ENCODE results near the gene MAP7D2. TPM values are rescaled to one million over a fixed set of nuclear protein-coding genes. Genes with fewer than 3 reads are reported as not detected.
"Not testable (repeated sequence)": the region's sequence is repeated elsewhere in the genome, so short reads cannot be mapped to it uniquely, and the experiment has no call there.

MAP7D2 gene
- total RNA-seq: under 1 TPM; 0.13 to 0.76 (median 0.53) TPM
- under 1 TPM; 0.11 to 0.23 TPM for polyA plus RNA-seq
- long read RNA-seq, donor 1, partial matches to known transcripts: 0 of 1 reads
- long read RNA-seq, donor 1, other reads (novel, unspliced or antisense): 1 of 1 reads
- long read RNA-seq, donor 2, partial matches to known transcripts: 0 of 5 reads
- long read RNA-seq, donor 2, other reads (novel, unspliced or antisense): 5 of 5 reads
- long read RNA-seq, donor 3: 0 reads

- intact Hi-C loops (cut with DNase I): no loop called here
- DNase-seq (no peak), ATAC-seq (peak in 2 of 4 donors; percentile 34 to 61)
- Histone ChIP-seq H3K4me1 (peaks cover 0 to 14% (median 0%) of the 10 kb centered on the region in 12 donors), H3K9me3 (no peaks in the 10 kb centered on the region), H3K36me3 (no peaks in the 10 kb centered on the region), H3K27me3 (peaks cover 0 to 45% (median 0%) of the 10 kb centered on the region in 9 donors), H3K4me3 (peak within 1 kb of the TSS; percentile 0 to 48 (median 30)), H3K27ac (no peak within 1 kb of the TSS)
- TF ChIP-seq POLR2A (IDR thresholded peaks at IDR 0.05): no peak
- TF ChIP-seq CTCF (IDR thresholded peaks at IDR 0.05): no peak
- 13 to 44% (median 27%) methylated on average over 65 to 91 of the region's 91 CpGs for WGBS, 4 donors
Observed at GRCh38 chrX:20116577-20117240, at the start of gene MAP7D2. TSS of gene MAP7D2 (minus strand) at chrX:20116907. CDS start at chrX:20116879, 28 bp downstream.

GRCh38 chrX:20162516-20162915 lies 45.8 kb upstream of the MAP7D2 start:
- ATAC-seq; H3K27ac ChIP-seq; H3K4me1 ChIP-seq; H3K4me3 ChIP-seq; intact Hi-C loops (cut with DNase I); DNase-seq; H3K9me3 ChIP-seq: not testable (repeated sequence)
- Histone ChIP-seq H3K36me3 (peaks cover 0 to 93% (median 66%) of the 10 kb centered on the region in 9 donors), H3K27me3 (peaks cover 0 to 18% (median 0%) of the 10 kb centered on the region in 9 donors)

- TF ChIP-seq CTCF (IDR thresholded peaks at IDR 0.05): no peak
- TF ChIP-seq POLR2A (IDR thresholded peaks at IDR 0.05): no peak
- Histone ChIP-seq H3K27me3 (peaks cover 0 to 34% (median 0%) of the 10 kb centered on the region in 9 donors), H3K27ac (no peak overlapping the region), H3K9me3 (no peaks in the 10 kb centered on the region), H3K4me1 (no peaks in the 10 kb centered on the region), H3K36me3 (peaks cover 0 to 93% (median 77%) of the 10 kb centered on the region in 9 donors), H3K4me3 (no peak overlapping the region)
- intact Hi-C loops (cut with DNase I): no loop called here
- ATAC-seq (no peak), DNase-seq (no peak)
- 61 to 68% (median 66%) methylated on average over 4 of the region's 4 CpGs for WGBS, 4 donors
Observed at GRCh38 chrX:20159797-20160385, 43.2 kb upstream of the MAP7D2 start.

GRCh38 chrX:20151689-20152088 lies 35.0 kb upstream of the MAP7D2 start:
- Histone ChIP-seq H3K27me3 (peaks cover 0 to 29% (median 0%) of the 10 kb centered on the region in 9 donors), H3K9me3 (no peaks in the 10 kb centered on the region), H3K36me3 (peaks cover 0 to 64% (median 56%) of the 10 kb centered on the region in 9 donors), H3K27ac (no peak overlapping the region), H3K4me3 (no peak overlapping the region), H3K4me1 (no peaks in the 10 kb centered on the region)
- DNase-seq: no peak
- intact Hi-C loops (cut with DNase I): no loop called here
- WGBS, 4 donors: 92 to 97% (median 95%) methylated on average over 3 of the region's 3 CpGs
- no peak for TF ChIP-seq POLR2A (IDR thresholded peaks at IDR 0.05)
- TF ChIP-seq CTCF (IDR thresholded peaks at IDR 0.05): no peak
- no peak for ATAC-seq
